Measurements from ENCODE around the gene GLRX2. TPM values are rescaled to one million over a fixed set of nuclear protein-coding genes. Genes with fewer than 3 reads are reported as not detected.
A peak's percentile ranks its signal among the peaks of the same experiment; 100 is the strongest.

The GLRX2 gene
- total and polyA plus RNA-seq, 11 donors = 11.0 to 102 (median 31.5) TPM

- WGBS, 4 donors = 0 to 1% (median 0%) methylated on average over 9 of the region's 9 CpGs
- intact Hi-C loops (cut with DNase I) = loop anchor here in 4 of 10 donors (1.0 to 5.0 kb wide), 4 partner anchors 25 to 62 kb away; partner anchors contain the start of gene CDC73 (in 1 of the 4)
- Histone ChIP-seq H3K4me1 (peaks cover 9 to 53% (median 41%) of the 10 kb centered on the region in 12 donors), H3K27ac (peak overlapping the region; percentile 92 to 99 (median 96)), H3K27me3 (no peaks in the 10 kb centered on the region), H3K9me3 (no peaks in the 10 kb centered on the region), H3K36me3 (no peaks in the 10 kb centered on the region), H3K4me3 (peak overlapping the region; percentile 58 to 94 (median 84))
- ATAC-seq = no peak
- no peak for DNase-seq
- TF ChIP-seq CTCF (IDR thresholded peaks at IDR 0.05) = no peak
- TF ChIP-seq POLR2A (IDR thresholded peaks at IDR 0.05) = no peak
Measured at GRCh38 chr1:193060115-193060403, 45.2 kb downstream of the GLRX2 start.

- WGBS, 4 donors = 0 to 1% (median 1%) methylated on average over 15 to 74 of the region's 74 CpGs
- DNase-seq (peak; percentile 96 to 98 (median 97)), ATAC-seq (peak; percentile 97 to 99 (median 98))
- Histone ChIP-seq H3K9me3 (no peaks in the 10 kb centered on the region), H3K36me3 (no peaks in the 10 kb centered on the region), H3K27me3 (no peaks in the 10 kb centered on the region), H3K4me3 (peak within 1 kb of the TSS; percentile 58 to 94 (median 84)), H3K27ac (peak within 1 kb of the TSS; percentile 92 to 99 (median 96)), H3K4me1 (peaks cover 9 to 51% (median 39%) of the 10 kb centered on the region in 12 donors)
- intact Hi-C loops (cut with DNase I) = loop anchor here in 9 of 10 donors (1.0 to 10.0 kb wide), 8 partner anchors 26 to 63 kb away; partner anchors contain the start of genes CDC73 (in 6 of the 9) and GLRX2 (in 4 of the 9)
- peak; percentile 44 to 82 for TF ChIP-seq POLR2A (IDR thresholded peaks at IDR 0.05)
- peak in 2 of 12 donors; percentile 15 to 18 for TF ChIP-seq CTCF (IDR thresholded peaks at IDR 0.05)
Measured at GRCh38 chr1:193059282-193060114, 45.7 kb downstream of the GLRX2 start, which contains the start of the genes RO60 and UCHL5. RO60 (plus strand) TSS chr1:193059612; CDS start chr1:193069055, 9,443 bp downstream. UCHL5 (minus strand) TSS chr1:193059360; CDS start chr1:193059260, 100 bp downstream.

- intact Hi-C loops (cut with DNase I) = loop anchor here in 6 of 10 donors (1.0 to 10.0 kb wide), 5 partner anchors 46 to 64 kb away; partner anchors contain the start of genes CDC73 (in 5 of the 6) and GLRX2 (in 4 of the 6)
- peak overlapping the region; percentile 92 to 99 (median 96) for H3K27ac ChIP-seq
- WGBS, 4 donors = 1% methylated on average over 18 to 37 of the region's 37 CpGs
- ATAC-seq = peak; percentile 2 to 18 (median 9)
- peak; percentile 8 to 61 (median 39) for DNase-seq
- no peaks in the 10 kb centered on the region for H3K27me3 ChIP-seq
- peak overlapping the region; percentile 58 to 94 (median 84) for H3K4me3 ChIP-seq
- H3K36me3 ChIP-seq = no peaks in the 10 kb centered on the region
- H3K4me1 ChIP-seq = peaks cover 9 to 52% (median 37%) of the 10 kb centered on the region in 12 donors
- H3K9me3 ChIP-seq = no peaks in the 10 kb centered on the region
- TF ChIP-seq POLR2A (IDR thresholded peaks at IDR 0.05) (no peak), CTCF (IDR thresholded peaks at IDR 0.05) (no peak)
Measured at GRCh38 chr1:193058529-193059281, 46.5 kb downstream of the GLRX2 start.

Data from heart left ventricle (tissue), 16 donors.